Measurements from ENCODE around the gene FGR.

FGR gene

DNA sequence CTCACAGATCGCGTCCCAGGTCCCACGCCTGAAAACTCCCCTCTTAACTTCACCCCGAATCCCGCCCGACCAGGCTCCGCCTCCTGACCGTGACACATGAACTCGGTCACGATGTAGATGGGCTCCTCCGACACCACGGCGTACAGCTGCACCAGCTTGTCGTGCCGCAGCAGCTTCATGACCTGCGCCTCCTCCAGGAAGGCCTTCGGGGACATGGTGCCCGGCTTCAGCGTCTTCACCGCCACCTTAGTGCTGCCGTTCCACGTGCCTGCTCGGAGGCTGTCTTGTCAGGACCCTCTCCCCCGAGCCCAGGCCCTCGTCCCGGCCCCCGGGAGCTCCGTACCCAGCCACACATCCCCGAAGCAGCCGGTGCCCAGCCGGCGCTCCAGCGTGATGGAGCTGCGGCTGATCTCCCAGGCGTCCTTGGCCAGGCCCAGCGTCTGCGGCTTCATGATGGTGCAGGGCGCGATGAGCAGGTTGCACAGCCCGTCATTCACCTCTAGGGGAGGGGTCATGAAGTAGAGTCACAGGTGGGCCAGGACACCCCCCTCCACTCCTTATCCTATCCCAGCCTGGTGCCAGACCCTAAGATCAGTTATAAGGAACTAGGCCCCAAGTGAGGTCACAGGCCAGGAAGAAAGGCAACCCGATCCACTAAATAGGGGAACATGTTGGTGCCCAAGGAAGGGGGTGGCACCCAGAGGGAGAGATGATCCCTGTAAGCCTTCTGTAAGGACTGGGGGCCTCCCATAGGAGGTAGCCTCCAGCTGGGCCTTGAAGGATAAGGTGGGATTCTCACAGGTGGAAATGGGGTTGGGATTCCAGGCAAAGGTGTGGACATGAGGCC lies 19.4 kb downstream of the FGR start:
- DNase-seq (ENCODE audit: low spot score): no peak

DNA sequence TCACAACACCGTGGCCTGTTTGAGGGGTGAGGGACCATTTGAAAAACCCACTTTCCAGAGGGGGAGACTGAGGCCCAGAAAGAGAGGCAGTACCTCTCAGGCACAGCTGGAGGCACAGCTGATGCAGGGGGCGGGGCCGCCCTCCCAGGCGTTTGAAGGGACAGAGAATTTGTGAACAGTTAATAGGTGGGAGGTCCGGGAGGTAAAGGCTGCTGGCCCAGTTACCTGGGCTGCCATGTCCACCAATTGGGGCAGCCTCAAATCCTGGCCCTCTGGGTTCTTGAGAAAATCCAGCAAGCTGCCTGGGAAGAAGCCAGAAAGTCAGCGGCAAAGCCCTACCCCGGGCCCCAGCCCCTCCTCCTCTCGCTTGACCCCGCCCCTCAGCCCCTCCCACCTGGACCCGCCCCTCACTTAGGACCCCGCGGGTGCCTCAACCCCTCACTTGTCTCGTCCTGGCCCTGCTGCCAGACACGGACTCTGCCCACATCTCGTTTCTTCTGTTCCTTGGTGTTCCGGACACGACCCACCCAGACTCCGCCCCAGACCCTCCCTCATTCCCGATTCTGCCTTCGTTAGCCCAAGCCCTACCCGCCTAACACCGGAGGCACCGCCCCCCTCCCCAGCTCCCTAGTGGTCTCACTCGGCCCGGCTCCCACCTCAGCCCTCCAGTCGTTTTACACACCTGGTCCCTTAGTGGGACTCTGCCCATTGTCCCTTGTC lies 20.2 kb downstream of the FGR start:
- no peak for DNase-seq (ENCODE audit: low spot score)

DNA sequence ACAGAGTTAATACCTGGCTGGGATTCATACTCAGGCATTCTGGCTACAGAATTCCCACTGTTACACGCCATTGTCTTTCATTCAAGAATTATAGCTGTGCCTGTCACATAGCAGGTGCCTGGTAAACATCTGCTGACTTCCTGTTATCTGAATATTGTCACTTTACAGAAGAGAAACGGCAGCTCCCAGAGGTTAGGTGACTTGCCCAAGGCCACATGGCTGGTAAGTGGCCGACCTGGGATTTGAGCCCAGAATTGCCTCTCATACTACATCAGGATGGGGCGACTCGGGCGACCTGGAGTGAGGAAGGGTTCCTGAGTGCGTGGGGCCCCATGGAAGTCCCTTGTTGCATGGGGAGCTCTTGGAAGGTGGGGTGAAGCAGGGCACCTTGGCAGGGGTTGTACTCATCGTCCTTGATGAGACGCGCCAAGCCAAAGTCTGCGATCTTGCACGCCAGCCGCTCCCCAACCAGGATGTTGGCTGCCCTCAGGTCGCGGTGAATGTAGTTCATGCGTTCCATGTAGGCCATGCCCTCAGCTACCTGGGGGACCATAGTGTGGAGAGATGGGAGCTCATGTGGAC lies 20.9 kb downstream of the FGR start:
- DNase-seq (ENCODE audit: low spot score): no peak

- no peak for DNase-seq (ENCODE audit: low spot score)
These were observed 22.3 kb downstream of the FGR start for GRCh38 chr1:27612718-27613117.

DNA sequence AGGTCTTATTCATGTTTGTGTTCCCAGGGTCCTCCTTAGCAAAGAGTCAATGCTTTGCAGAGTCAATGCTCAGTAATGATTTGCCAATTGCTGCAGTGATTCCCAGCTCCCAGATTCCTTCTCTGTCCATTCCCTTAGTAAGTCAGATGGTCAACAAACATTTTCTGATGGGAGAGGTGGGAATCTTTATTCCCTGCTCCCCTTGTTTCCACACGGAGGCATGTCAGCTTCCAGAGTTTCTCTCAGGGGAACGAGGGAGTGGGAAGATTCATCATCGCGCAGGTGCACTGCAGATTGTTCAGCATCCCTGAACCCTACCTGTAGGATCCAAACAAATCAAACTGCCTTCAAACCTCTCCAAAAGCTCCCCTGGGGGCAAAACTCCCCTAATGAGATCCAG lies 23.5 kb downstream of the FGR start:
- DNase-seq (ENCODE audit: low spot score): no peak

DNA sequence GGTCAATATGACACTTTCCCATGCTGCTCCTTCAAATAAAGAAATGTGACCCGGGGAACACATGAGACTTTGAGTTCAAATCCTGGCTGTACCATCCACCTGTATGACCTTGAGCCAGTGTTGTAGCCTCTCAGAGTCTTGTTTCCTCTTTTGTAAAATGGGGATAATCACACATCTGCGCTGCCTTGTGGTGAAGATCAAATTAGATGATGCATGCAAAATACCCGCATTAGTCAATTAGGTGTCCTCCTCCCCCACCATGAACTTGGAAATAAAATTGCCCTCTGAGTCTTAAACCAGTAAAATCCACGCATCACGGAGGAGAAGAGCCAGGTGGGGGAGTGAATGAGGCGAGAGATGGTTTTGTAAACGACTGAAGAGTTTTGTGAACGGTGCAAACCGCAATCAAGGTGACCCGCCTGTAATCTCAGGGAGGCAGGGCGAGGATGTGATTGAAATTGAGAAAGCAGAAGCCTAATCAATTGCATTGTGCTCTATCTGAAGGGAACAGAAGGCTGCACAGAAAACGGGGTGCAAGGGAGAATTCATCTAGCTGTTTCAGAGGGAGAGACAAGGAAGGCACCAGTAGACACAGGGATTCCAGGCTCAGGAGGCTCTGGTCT lies 25.3 kb downstream of the FGR start:
- DNase-seq (ENCODE audit: low spot score): no peak

DNA sequence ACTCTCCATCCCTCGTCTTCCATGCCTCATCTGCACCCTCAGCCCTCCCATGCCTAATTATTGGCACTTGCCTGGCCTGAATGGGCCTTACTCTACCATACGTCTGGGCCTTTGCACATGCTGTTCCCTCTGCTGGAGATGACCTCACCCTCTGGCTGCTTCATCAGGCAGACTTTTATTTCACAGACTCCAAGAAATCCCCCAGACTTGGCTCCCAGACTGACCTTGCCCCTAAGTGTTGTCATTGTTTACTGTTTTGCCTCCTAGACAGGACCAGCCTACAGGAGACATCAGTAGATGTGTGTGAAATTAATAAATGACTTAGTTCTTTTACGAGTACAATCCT lies 25.8 kb downstream of the FGR start:
- DNase-seq (ENCODE audit: low spot score): no peak

GRCh38 chr1:27607239-27607804 lies 27.7 kb downstream of the FGR start:
- DNase-seq (ENCODE audit: low spot score): no peak

DNA sequence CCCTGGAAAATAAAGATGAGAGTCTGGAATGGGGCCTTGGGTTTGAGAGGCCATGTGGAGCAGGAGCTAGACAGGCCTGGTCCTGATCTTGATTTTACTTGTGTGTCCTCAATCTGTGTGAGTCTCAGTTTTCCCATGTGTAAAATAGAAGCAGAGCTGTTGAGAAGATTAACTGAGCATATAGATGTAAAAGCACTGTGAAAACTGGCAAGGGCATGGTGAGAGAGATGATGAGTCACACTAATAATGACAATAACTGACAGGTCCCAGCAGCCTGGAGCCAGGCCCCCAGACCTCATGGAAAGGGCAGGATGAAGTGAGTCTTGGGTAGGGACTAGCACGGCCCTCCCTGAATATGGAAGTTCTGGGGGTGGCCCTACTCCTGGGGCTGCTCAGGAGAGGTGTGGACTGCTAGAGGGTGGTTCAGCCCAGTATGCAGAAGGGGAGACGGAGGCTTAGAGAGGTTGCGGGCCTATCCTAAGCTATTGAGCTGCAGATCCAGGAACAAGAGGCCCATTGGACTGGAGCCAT lies 28.2 kb downstream of the FGR start:
- DNase-seq (ENCODE audit: low spot score): no peak

DNA sequence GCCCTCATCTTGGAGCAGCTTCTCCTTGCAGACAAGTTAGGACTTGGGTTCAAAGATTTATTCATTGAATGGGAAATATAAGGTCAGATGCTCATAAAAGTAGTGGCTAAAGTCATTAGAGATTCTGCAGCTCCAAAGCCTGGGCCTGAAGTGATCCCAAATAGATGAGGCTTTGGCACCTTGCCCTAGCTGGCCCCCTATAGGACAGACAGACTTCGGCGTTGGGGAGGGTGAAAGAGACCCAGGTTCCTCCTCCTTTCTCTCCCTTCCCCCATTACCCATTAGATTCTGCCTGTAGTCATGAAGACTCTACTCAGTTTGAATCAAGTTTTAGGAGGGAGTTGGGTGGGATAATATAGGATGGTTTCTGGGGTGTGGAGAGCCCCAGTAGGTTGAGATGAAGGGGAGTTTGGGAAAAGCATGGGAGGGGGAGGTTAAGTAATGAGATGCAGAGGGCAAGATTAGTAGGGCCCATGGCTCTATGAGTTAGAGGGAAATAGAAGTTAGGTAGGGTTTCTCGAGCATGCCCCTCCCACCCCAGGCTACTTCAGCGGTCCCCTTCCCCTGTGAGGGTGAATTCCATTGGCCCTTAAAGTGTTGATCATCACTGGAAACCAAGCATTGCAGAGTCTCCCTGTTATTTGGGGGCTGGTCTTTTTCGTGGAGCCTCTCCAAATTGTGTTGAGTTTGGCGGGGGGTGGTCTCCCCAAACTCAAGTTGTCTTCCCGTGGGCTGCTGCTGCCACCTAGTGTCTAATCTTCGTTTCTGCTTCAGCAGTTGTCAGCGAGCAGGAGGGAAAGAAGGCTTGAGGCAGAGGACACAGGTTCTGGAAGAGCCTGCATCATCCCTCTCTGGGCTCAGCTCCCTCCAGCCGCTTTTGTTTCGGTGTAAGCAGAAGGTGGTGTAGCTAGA lies 28.9 kb downstream of the FGR start:
- peak; percentile 53 for DNase-seq (ENCODE audit: low spot score)

GRCh38 chr1:27605300-27605766 lies 29.7 kb downstream of the FGR start:
- DNase-seq (ENCODE audit: low spot score): no peak

DNA sequence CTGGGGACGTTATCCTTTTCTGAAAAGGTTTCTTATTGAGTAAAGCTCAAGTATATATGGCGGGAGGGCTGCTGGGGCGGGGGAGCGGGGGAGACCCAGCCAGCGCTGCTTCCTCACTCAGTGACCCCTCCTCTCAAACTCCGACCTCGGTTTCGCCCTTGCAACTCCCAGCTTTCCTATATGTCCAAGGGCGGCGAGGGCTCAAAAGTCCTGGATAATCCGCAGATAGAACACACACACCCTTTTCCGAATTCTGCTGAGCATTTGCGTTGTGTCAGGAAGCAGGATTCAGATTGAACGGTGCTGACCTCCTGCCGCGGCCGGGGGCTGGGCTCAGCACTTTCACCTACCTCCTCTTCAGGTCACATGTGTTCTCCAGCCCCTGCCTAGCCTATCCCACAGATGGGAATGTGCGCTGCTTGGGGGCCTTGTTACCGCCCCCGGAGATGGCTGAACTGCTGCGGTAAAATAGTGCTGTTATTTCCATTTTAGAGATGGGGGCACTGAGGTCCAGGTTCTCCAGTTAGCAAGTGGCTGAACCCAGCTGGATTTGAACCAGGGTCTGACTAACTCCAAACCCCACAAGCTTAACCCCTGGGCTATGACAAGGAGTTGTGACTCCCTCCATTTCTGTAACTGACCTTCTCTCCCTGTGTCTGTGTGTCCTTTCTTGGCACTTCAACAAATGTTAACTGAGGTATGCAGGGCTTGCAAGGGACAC lies 30.2 kb downstream of the FGR start:
- no peak for DNase-seq (ENCODE audit: low spot score)

DNA sequence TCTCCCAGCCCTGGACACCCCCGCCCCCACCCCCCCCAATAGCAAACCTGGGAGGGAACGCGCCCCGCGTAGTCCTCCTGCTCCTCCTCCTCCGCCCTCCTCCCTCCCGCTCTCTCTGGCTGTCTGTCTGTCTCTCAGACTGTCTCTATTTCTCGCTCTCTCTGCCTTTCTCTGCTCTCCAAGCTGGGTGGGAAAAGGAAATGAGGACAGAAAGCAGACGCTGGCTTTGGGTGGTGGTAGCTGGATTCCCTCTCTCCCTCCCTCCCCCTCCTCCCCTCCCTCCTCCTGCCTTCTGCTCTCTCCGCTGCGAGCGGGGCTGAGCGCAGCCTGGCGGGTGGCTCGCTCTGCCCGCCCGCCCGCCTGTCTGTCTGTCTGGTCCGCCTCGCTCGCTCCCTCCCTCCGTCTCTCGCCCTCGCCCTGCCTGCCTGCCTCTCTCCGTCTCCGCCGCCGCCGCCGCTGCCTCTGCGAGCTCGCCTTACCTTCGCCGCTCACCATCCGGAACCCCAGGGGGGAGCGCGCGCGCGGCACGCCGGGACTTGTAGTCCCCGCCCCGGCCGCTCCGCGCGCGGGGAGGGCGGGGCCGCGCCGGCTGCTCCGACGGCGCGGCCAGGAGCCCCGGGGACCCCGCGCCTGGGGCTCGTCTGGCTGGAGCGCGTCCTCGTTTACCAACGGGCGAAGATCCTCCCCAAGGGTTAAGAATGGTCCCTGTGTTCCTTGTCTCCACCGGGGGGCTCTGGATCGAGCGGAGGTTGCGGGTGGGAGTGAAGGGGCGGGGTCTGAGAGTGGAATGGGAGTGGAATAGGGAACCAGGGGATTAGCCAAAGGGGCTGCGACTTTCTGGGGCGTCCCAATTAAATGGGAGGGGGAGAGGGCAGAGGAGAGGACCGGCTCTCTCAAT lies 31.1 kb downstream of the FGR start, which contains the start of gene AHDC1:
AHDC1 (minus strand) TSS at position 464 of the 898 bp plus-strand sequence. CDS start 52,029 bp downstream, outside the sequence.
- peak; percentile 90 for DNase-seq (ENCODE audit: low spot score)

DNA sequence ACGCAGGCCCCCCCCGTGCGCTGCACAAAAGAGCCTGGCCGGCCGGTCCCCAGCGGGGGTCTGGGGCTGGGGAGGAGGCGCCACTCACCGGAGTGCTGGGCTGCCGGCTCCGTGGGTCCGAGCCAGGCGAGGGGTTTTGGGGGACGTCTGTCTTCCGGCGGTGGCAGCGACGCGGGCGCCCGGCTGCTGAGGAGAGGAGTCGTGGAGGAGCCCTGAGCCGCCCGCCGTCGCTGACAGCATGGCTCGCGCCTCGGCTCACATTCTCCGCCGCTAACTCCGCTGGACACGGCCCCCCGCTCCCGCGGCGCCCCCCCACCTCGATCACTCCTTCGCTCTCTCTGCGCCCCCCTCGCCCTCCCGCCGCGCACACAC lies 31.7 kb downstream of the FGR start:
- DNase-seq (ENCODE audit: low spot score): no peak

DNA sequence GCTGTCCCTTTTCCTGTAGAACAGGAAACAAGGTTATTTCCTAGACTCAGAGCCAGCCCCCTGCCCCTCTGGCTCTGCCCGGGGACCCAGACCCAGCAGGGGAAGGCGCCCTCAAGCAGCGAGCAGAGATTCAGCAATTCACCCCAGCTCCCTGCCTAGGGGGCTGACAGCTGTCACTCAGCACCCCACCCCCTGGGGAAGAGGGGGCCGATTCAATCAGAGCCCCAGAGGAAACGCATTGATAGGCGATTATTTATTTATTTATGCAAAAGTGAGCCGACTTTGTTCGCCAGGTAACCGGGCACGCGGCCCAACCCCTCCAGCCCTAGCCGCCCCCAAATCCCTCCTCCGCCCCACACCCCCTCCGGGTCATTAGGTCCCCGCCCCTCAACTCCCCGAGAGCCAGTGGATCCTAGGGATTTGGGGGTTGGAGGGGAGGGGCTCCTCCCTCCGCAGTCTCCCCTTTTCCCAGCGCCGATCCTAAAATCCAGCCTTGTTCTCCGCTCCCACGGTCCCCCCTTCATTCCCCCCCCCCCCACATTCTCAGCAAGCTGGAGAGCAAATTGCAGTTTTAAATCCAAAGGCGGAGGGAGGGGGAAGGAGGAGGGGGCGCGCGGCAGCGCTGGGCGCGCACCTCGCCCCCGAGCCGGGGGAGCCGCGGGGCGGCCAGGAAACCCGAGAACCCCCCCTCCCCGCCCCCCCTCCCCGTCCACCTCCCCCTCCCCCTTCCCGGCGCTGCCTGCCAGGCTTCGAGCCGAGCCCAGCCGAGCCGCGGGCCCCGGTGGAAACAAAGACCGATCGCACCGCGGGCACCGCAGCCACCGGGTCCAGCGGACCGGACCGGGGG lies 32.3 kb downstream of the FGR start:
- DNase-seq (ENCODE audit: low spot score): peak; percentile 67

DNA sequence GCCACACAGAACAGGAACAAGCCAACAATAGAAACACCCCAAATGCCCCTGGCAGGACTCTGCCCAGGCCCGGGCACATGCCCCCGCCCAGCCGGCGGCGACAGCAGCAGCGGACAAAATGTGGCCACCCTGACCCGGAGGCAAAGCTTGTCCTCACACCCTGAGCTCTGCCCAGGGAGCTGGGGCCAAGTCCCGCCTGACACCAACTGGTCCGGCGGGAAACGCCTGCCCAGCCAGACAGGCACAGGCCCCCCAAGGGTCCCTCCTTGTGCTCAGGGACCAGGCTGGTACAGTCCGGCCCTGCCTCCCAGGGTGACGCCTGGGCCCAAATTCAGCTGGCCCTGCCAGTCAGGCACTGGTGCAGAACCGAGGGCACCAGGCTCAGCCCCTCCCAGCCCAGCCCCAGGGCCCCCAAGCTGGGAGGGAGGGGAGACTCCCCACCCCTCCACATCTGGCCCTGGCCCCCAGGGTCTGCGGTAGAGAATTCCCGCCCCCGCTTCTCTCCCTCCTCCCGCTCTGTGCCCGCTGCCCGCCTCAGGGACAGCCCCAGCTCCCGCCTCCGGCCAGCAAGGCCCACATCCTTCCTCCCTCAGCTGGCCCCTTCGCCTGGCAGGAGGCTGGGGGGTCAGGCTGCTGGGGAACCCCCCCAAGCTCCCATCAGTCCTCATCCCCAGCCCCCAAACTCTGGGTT lies 33.1 kb downstream of the FGR start:
- DNase-seq (ENCODE audit: low spot score): no peak

DNA sequence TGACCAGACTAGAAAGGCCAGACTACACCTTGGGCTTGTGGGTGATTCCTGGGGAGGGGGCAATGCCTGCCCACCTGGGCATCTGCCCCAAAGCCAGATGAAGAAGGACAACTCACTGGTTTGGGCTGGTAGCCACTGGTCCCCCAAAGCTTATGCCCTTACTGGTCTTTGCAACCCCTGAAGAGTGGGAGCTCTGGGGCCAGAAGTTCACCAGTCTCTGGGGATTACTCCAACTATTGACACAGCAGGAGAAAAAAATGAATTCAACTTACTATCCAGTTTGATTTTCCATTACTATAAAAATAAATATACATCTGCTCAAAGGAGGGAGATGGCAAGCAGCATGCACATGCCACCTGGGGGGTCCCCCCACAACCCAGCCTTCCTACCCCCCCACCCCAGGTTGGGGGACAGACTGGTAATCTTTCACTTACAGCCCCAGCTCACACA lies 33.6 kb downstream of the FGR start:
- DNase-seq (ENCODE audit: low spot score): no peak

Measured in AG08395 (cell line).